Airway epithelial cell (primary cell): ENCODE results near the gene L2HGDH. TPM values are rescaled to one million over a fixed set of nuclear protein-coding genes. Genes with fewer than 3 reads are reported as not detected.

Source experiments
- total RNA-seq: library from RNA; depleted of rRNA; stranded (reverse); fragments of >200 nt; gene quantifications from 2 replicates; pipeline ENCODE4 v1.2.3, GENCODE V29; 2015

Gene L2HGDH
- 5.9 and 8.8 TPM in 2 replicates for total RNA-seq

GRCh38 chr14:50311972-50312733 is at the start of gene L2HGDH, which contains the start of gene DMAC2L:
L2HGDH (minus strand) TSS chr14:50312229; CDS start chr14:50312150, 79 bp downstream.
DMAC2L (plus strand) TSS chr14:50312324; CDS start chr14:50321488, 9,164 bp downstream.

GRCh38 chr14:50231475-50232275 is 80.4 kb downstream of the L2HGDH start, which contains the start of gene SOS2:
SOS2 (minus strand) TSS chr14:50231578; CDS start chr14:50231283, 295 bp downstream.

Other genes with a start within 250 kb of the L2HGDH start
- gene VCPKMT, start 195.7 kb downstream of the L2HGDH start, total RNA-seq = 2.0 and 5.2 TPM in 2 replicates
- 8.2 and 14.5 TPM in 2 replicates for gene SOS2, start 80.7 kb downstream of the L2HGDH start, total RNA-seq
- 6.8 and 13.2 TPM in 2 replicates for gene DMAC2L, start 95 bp upstream of the L2HGDH start, total RNA-seq
- gene CDKL1, start 84.7 kb upstream of the L2HGDH start, total RNA-seq = 1.5 and 13.7 TPM in 2 replicates
- gene MAP4K5, start 220.3 kb upstream of the L2HGDH start, total RNA-seq = 55.6 and 78.0 TPM in 2 replicates
- 1.6 and 2.7 TPM in 2 replicates for gene ATL1, start 247.9 kb upstream of the L2HGDH start, total RNA-seq